GM10266 (cell line): ENCODE data around the gene CHAF1B.

ENCODE experiments used
- DNase-seq: peaks from one replicate; pipeline ENCODE4 v3.0.0; 2012; ENCODE audit errors: extremely low spot score
- TF ChIP-seq, protein P1 (sequence below): IDR thresholded peaks from 2 replicates; pipeline ENCODE4 v1.5.1; 2012; ENCODE audit warnings: mild to moderate bottlenecking, low read depth; ENCODE audit not compliant: control insufficient read depth, insufficient read depth; ENCODE audit errors: missing control alignments

The CHAF1B gene

DNA sequence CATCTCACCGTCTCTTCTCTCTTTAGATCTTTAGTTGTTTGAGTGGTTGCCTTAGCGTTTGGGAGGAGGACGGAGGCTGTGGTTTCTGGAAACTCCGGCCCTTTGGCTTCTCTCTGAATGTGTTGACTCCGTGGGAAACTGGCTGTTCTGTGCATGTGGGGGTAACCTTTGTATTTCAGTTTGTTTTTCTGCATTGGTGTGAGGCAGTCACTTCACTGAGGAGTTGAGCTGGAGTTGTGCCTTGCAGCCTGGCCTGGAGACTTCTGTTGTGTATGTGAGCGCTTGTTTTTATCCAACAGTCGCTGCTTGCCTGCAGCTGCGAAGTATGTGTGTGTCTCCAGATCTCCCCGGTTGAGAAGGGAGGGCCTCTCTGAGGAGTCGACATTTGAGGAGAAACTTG, 61.1 kb downstream of the CHAF1B start:
- TF ChIP-seq, protein P1, sequence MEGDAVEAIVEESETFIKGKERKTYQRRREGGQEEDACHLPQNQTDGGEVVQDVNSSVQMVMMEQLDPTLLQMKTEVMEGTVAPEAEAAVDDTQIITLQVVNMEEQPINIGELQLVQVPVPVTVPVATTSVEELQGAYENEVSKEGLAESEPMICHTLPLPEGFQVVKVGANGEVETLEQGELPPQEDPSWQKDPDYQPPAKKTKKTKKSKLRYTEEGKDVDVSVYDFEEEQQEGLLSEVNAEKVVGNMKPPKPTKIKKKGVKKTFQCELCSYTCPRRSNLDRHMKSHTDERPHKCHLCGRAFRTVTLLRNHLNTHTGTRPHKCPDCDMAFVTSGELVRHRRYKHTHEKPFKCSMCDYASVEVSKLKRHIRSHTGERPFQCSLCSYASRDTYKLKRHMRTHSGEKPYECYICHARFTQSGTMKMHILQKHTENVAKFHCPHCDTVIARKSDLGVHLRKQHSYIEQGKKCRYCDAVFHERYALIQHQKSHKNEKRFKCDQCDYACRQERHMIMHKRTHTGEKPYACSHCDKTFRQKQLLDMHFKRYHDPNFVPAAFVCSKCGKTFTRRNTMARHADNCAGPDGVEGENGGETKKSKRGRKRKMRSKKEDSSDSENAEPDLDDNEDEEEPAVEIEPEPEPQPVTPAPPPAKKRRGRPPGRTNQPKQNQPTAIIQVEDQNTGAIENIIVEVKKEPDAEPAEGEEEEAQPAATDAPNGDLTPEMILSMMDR, result no peak

DNA sequence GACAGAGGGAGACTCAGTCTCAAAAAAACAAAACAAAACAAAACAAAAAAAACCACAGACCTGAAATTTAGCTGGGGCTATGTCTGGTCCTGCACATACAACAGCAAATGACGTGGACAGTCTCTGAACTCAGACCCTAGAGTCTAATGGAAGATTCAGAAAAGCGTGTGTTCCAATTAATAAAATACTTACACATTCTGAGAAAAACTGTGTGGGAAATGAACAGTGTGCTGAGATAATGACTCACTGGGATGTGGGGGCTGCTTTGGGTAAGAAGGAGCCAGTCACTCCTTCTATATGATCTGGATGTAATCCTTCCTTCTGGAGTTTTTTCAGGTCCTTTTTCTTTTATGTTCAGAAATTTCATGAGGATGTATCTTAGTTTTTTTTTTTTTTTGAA, 65.3 kb downstream of the CHAF1B start:
- TF ChIP-seq, protein P1, result no peak
- no peak for DNase-seq

More for the DNA sequence above, 61.1 kb downstream of the CHAF1B start:
- DNase-seq, result no peak

DNA sequence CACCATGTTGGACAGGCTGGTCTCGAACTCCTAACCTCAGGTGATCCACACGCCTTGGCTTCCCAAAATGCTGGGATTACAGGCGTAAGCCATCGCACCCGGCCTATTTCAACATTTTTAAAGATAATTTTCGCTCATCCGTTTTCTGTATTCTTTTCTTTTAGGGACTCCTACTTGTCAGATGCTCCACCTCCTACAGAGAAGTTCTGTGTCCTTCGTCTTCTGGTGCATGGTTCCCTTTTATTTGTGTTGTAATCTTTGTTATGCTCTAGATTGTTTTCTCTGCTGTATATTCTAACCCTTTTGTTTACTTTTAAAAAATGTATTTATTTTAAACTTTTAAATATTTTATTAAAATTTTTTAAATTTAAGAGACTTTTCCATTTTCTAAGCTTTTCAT, 66.3 kb downstream of the CHAF1B start:
- DNase-seq, result no peak
- TF ChIP-seq, protein P1, result no peak

DNA sequence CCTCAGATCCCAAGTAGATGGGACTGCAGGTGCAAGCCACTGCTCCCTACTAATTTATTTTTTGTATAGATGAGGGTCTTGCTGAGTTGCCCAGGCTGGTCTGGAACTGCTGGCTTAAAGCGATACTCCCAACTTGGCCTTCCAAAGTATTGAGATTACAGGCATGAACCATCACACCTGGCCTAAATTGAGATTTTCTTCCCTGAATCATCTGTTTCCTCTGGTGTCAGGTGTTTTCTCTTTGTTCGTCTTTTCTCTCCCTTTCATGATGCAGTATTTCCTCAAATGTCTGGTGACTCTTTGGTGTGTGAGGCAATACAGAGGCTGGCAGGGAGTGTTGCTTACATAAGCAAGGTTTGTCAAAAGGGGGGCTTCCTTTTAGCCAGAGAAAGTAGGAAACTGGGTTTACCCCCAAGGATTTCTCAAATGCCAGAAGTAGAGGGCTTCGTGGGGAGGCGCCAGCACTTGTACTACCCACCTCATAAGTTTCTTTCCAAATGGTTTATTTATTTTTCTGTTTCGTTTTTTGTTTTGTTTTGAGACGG, 67.2 kb downstream of the CHAF1B start:
- TF ChIP-seq, protein P1, result no peak

DNA sequence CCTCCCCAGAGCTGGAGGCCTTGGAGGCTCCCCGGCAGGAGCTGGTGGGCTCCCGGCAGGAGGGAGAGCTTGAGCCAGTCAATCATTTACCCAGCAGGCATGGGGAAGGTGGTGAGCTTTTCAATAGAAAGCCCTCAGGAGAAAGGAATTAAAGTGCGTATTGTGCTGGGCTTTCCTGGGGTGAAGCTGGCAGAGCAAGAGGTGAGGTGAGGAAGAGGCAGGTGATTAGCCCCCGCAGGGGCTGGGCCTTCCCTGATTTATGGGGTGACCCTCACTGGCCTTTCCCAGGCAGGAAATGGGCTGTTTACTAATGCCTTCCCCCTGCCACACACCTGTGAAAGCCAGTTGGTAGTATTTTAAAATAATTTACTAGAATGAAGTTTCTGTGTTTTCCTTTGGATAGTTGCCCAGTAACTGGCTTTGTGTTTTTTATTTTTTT, 68.9 kb downstream of the CHAF1B start:
- TF ChIP-seq, protein P1, result no peak
- no peak for DNase-seq

More for the DNA sequence above, 67.2 kb downstream of the CHAF1B start:
- DNase-seq, result no peak

DNA sequence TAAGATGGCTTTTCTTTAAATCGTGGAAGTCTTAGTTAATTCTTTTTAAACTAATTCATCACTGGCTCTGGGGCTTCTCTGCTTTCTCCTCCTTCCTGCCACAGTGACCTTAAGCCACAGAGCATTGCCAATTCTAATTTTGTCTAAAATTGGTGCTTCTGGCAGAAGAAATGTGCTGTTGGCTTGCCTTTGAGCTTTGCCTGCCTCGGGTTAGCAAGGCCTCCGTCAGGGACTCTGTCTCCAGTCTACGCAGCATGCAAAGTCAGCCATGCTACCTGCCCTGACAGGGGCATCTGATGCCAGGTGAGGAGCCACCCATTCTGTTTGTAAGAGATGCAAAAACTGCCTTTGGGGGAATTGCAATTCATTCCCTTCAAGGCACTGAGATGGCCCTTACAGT, 69.5 kb downstream of the CHAF1B start:
- DNase-seq, result no peak
- TF ChIP-seq, protein P1, result no peak

DNA sequence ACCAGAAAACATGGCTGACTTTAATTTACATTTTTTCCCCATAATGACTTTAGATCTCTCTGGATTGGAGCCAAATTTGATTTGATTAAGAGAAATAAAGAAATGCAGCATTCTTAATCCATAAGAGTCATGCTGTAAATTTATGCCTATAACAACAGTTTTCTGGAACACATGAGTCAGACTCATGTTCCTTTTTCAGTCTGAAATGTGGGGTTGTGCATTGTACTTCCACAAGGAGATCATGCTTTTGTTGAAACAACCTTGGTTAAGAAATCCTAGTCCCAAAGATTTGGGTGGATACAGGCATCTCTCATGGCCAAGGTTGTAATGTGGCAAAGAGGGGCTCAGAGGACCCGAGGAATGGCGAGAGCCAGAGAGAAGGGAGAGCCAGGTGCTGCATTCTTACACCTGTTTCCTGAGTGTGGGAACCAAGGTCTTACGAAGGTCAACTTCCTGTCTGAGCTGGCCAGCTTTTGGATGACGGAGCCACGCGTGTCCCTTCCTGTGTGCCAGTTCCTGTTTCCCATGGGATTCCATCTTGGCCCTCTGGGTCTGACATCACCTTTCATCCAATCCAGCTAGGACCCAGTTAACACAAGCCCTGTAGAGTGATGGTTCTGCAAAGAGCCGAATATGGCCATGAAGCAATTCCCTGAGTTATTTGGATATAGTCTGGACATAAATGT, 71.7 kb downstream of the CHAF1B start:
- no peak for DNase-seq
- TF ChIP-seq, protein P1, result no peak
